Ascending aorta (tissue), 2 donors: ENCODE results near the gene RASSF3. TPM values are rescaled to one million over a fixed set of nuclear protein-coding genes. Genes with fewer than 3 reads are reported as not detected.
"Not testable (repeated sequence)": the region's sequence is repeated elsewhere in the genome, so short reads cannot be mapped to it uniquely, and the experiment has no call there.

ENCODE experiments used
- DNase-seq, 2 donors: peaks; one replicate each; pipeline ENCODE4 v3.0.0-alpha.2; 2019; ENCODE audit warnings: low spot score in 2 of 2
- H3K27ac ChIP-seq, 2 donors: fragments of 200-600 bp; sonication (generic); one replicate each; pipeline ENCODE4 v1.5.1; 2016 to 2017; ENCODE audit warnings: mild to moderate bottlenecking in 1 of 2
- H3K27me3 ChIP-seq: fragments of 200-600 bp; sonication (generic); one replicate; pipeline ENCODE4 v1.5.1; 2017
- H3K36me3 ChIP-seq, 2 donors: fragments of 200-600 bp; sonication (generic); one replicate each; pipeline ENCODE4 v1.5.1; 2016
- H3K4me1 ChIP-seq, 2 donors: fragments of 200-600 bp; sonication (generic); one replicate each; pipeline ENCODE4 v1.5.1; 2016 to 2017; ENCODE audit warnings: mild to moderate bottlenecking in 1 of 2
- H3K4me3 ChIP-seq, 2 donors: fragments of 200-600 bp; sonication (generic); one replicate each; pipeline ENCODE4 v1.5.1; 2016 to 2017; ENCODE audit warnings: mild to moderate bottlenecking in 1 of 2
- H3K9me3 ChIP-seq, 2 donors: fragments of 200-600 bp; sonication (generic); one replicate each; pipeline ENCODE4 v1.5.1; 2016
- intact Hi-C: fragments of 100-400 bp; cut with DNase I; formaldehyde crosslinking; loops from one replicate; pipeline ENCODE4 v1.15.1; 2023
- total RNA-seq: library from RNA; depleted of rRNA; stranded (reverse); fragments of >200 nt; gene quantifications from one replicate; pipeline ENCODE4 v1.1.0, GENCODE V29; 2016
- TF ChIP-seq, protein P1 (sequence below), 3 experiments: fragments of 200-600 bp in 2 of 3; fragments of 450-650 bp in 1 of 3; sonication (generic) in 2 of 3; IDR thresholded peaks; one replicate each; pipeline ENCODE4 v1.5.1; 2016 to 2019; ENCODE audit warnings: antibody characterized with exemption in 3 of 3, mild to moderate bottlenecking in 1 of 3, moderate library complexity in 1 of 3

RASSF3 gene
- total RNA-seq, 1 donor from 2014 or later: 79.6 TPM

DNA sequence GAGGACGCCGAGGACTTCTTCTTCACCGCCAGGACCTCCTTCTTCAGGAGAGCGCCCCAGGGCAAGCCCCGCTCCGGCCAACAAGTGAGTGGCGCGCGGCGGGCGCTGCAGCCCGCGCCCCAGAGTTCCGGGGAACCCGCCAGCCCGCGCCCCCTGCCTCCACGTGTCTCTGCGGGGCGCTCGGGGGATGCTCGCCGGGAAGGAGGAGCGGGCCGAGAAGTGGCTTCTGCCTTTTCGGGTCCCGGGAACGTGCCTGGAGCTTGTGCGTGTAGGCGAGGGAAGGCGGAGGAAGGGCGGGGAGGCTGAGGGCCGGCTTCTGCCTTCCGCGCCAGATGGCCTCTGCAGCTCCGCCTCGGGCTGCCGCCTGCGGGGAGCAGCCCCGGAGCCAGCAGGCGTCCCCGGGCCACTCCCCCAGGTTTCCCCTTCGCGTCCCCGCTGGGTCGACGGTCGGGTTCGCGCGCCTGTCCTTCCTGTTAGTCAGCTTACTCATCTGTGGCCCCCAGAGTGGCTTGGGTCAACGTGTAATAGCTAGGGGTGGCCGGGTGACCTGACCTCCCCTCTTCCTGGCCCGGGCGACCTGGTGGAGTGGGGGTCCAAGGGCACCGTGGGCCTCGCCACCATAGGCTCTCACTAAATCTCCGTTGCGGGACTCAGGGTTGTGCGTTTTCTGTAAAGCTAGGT lies 505 bp downstream of the RASSF3 start:
- Histone ChIP-seq H3K4me3 (peak overlapping the region; percentile 91 to 94), H3K4me1 (peaks cover 11 to 22% of the 10 kb centered on the region in 2 donors), H3K27ac (peak overlapping the region; percentile 93 to 95), H3K36me3 (peaks cover 0 to 4% of the 10 kb centered on the region in 2 donors), H3K27me3 (no peaks in the 10 kb centered on the region), H3K9me3 (no peaks in the 10 kb centered on the region)
- TF ChIP-seq, protein P1, sequence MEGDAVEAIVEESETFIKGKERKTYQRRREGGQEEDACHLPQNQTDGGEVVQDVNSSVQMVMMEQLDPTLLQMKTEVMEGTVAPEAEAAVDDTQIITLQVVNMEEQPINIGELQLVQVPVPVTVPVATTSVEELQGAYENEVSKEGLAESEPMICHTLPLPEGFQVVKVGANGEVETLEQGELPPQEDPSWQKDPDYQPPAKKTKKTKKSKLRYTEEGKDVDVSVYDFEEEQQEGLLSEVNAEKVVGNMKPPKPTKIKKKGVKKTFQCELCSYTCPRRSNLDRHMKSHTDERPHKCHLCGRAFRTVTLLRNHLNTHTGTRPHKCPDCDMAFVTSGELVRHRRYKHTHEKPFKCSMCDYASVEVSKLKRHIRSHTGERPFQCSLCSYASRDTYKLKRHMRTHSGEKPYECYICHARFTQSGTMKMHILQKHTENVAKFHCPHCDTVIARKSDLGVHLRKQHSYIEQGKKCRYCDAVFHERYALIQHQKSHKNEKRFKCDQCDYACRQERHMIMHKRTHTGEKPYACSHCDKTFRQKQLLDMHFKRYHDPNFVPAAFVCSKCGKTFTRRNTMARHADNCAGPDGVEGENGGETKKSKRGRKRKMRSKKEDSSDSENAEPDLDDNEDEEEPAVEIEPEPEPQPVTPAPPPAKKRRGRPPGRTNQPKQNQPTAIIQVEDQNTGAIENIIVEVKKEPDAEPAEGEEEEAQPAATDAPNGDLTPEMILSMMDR (IDR thresholded peaks at IDR 0.05): no peak
- DNase-seq: peak; percentile 28 to 82
- intact Hi-C loops: loop anchor here (2.0 to 10.0 kb wide), 4 partner anchors 72 to 156 kb away; partner anchors contain the start of genes GNS and TBK1

DNA sequence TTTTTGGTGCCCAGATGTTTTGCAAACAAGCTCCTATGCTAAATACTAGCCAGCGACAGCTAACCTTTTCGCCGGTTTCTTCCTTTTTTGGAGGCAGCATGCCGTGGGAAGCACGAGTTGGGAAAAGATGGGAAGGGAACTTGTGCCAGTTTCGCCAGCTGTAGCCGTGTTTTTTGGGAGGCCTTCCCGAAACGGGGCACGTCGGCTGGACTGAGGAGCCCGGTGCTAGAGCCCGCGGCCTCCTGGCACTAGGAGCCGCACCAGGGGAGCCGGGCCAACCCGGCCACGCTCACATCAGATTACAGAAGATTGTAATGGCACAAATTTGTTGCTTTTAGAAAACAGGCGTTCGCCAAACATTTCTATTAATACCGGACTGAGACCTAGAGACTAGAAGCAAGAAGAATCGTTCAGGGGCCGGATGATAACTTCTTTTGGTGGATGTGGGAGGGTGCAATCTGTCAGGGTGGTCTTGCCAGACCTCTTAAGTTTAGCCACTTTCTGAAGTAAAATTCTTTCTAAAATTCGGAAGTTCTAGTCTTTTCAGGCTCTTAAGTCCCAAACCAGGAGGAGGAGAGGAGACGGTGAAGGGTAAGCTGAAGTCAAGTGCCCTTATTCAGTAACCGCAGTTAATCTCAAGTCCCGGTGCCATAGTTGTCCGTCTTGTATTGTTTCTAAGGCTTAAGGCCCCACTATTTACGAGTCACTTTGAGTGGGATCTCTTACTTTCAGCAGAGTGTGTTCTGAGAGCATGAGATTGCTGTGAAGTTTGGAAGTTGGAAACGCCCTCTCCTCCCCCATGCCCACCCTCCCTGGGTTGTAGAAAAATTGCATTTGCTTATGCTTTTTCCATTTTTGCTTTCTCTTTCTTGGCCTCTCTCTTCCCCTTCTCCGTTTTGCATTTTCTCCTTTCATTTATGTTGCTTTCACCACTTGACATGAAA lies 1.3 kb downstream of the RASSF3 start:
- intact Hi-C loops: loop anchor here (2.0 to 10.0 kb wide), 4 partner anchors 71 to 157 kb away; partner anchors contain the start of genes GNS and TBK1
- Histone ChIP-seq H3K36me3 (peaks cover 0 to 4% of the 10 kb centered on the region in 2 donors), H3K4me1 (peaks cover 12 to 27% of the 10 kb centered on the region in 2 donors), H3K4me3 (peak overlapping the region; percentile 91 to 94), H3K27ac (peak overlapping the region; percentile 93 to 95), H3K9me3 (no peaks in the 10 kb centered on the region), H3K27me3 (no peaks in the 10 kb centered on the region)
- TF ChIP-seq, protein P1 (IDR thresholded peaks at IDR 0.05): peak in 1 of 3 experiments; percentile 10
- DNase-seq: peak in 1 of 2 donors; percentile 78

DNA sequence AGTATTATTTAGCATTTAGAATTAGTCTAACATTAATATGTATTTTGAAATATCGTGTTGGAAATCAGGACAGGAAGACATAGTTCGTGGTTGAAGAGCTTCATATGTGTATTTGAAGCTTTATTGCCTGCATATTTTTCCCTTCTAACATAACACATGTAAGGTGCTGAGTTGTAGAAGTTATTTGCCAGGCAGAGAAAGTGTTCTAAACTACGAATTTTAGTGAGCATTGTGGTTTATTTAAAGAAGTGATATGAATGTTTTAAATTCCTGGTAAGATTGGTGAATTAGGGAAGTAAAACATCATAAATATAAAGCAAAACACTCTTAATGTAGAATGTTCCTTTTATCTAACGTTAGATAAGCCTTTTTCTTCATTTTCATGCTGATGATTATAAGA lies 2.5 kb downstream of the RASSF3 start:
- Histone ChIP-seq H3K36me3 (peaks cover 0 to 4% of the 10 kb centered on the region in 2 donors), H3K9me3 (no peaks in the 10 kb centered on the region), H3K4me1 (peaks cover 12 to 39% of the 10 kb centered on the region in 2 donors), H3K4me3 (peak overlapping the region; percentile 91 to 94), H3K27me3 (no peaks in the 10 kb centered on the region), H3K27ac (peak overlapping the region; percentile 93 to 95)
- DNase-seq: no peak
- TF ChIP-seq, protein P1 (IDR thresholded peaks at IDR 0.05): no peak
- intact Hi-C loops: loop anchor here (10.0 kb wide), 1 partner anchor 158 kb away; the partner anchor contains the start of gene TBK1

DNA sequence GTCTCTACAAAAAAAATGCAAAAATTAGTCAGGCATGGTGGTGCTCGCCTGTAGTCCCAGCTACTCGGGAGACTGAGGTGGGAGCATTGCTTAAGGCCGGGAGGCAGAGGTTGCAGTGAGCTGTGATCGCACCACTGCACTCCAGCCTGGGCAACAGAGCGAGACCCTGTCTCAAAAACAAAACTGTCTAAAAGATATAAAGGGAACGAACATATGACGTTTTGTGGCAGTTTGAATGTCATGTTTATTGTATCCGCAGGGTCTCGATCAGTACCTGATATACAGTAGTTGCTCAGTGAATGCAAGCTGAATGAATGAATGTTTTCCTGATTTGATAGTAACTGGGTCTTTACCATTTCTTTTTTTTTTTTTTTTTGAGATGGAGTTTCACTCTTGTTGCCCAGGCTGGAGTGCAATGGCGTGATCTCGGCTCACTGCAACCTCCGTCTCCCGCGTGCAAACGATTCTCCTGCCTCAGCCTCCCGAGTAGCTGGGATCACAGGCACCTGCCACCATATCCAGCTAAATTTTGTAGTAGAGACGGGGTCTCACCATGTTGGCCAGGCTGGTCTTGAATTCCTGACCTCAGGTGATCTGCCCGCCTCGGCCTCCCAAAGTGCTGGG lies 3.6 kb downstream of the RASSF3 start:
- Histone ChIP-seq H3K27ac (peak overlapping the region; percentile 93 to 95), H3K4me1 (peaks cover 12 to 46% of the 10 kb centered on the region in 2 donors), H3K4me3 (peak overlapping the region; percentile 14 to 91)
- intact Hi-C loops: loop anchor here (10.0 kb wide), 1 partner anchor 159 kb away; the partner anchor contains the start of gene TBK1
- H3K9me3 ChIP-seq, DNase-seq, H3K27me3 ChIP-seq, H3K36me3 ChIP-seq: not testable (repeated sequence)

DNA sequence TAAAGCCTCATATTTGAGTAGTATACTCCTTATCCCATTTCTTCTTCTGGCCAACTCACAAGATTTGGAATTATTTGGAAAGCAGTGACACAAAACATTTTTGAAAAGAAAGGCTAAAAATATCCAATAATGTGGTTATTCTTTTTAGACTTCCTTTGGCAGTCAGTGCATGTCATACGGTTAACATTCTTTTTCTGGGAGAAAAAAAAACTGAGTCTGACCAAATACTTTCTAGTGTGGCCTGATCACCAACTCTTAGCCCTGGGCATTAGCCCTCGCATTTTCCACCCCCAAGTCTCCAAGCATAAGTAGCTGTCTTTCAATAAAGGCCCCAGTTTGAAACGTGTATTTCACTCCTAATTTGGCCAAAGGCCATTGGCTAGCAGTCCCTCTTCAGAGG lies 5.9 kb downstream of the RASSF3 start:
- TF ChIP-seq, protein P1 (IDR thresholded peaks at IDR 0.05): no peak
- intact Hi-C loops: loop anchor here (10.0 kb wide), 1 partner anchor 161 kb away; the partner anchor contains the start of gene TBK1
- peak in 1 of 2 donors; percentile 67 for DNase-seq
- Histone ChIP-seq H3K27me3 (no peaks in the 10 kb centered on the region), H3K27ac (peak overlapping the region; percentile 76 to 93), H3K4me3 (peak overlapping the region; percentile 3 to 45), H3K36me3 (peaks cover 0 to 4% of the 10 kb centered on the region in 2 donors), H3K9me3 (no peaks in the 10 kb centered on the region), H3K4me1 (peaks cover 12 to 66% of the 10 kb centered on the region in 2 donors)
